Stimulated activated CD4-positive, alpha-beta T cell treated with anti-CD3 and anti-CD28 coated beads, Interleukin-15, amount 100 ng/mL, for 48 hours (primary cell): ENCODE data around the gene ABCD3.

Experiments
- DNase-seq, 2 donors: peaks; one replicate each; pipeline ENCODE4 v3.0.0-alpha.2; 2020; ENCODE audit warnings: low read depth in 2 of 2

The ABCD3 gene

GRCh38 chr1:94527447-94528031, 109.3 kb downstream of the ABCD3 start:
- DNase-seq: no peak

DNA sequence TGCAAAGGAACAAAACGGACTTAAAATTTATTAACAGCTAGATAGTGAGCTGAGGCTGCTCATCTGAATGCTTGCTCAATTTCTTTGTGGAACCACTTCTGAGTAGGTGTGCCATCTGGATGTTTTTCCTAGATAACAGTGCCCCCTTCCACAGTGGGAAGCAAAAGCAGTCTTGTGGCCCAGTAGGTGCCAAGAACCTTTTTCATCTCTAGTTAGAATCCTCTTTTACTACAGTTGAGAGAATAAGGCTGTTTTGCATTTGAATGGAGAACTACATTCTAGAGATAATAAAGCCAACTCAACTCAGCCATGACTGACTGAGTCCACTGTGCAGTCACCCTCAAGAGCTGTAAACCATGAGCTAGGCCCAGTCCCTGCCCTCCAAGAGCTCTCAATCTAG, 110.1 kb downstream of the ABCD3 start:
- DNase-seq: no peak

GRCh38 chr1:94528826-94529225, 110.6 kb downstream of the ABCD3 start:
- no peak for DNase-seq

DNA sequence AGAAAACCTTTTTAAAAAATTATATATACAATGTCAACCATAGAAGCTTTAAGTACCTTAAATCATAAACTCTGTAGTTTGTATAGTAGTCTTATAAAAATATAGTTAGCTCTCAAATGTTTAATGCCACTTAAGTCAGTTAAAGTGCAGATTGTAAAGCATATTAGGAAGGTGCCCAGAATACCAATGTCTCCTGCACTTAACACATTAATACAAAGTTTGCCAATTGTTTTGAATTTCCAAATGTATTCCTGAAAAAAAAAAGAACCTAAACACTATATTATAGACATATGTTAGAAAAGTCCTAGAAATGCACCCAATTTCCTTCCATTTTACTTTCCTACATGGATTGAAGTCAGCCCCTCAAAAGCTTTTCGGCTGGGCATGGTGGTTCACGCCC, 111.2 kb downstream of the ABCD3 start:
- no peak for DNase-seq

DNA sequence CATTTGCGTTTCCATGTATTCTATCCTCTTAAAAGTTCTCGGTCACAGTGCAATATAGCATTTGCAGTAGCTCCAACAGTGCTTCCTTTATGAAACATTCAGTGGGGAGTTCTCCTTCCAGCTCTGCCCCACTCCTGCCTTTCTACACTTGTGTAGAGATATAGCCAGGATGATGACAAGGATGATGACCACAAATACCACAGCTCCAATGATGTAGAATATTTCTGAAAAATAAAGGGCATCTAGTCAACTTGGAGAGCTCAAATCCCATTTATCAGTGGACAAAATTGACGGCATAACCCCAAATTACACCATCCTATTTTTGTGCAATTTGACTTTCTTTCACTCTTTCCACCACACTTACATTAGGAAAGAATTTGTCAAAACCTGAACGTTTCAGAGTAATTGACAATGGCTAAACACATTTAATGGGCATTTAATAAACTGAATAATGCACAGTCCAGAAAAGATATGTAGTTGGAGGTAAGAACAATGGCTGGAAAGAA, 112.2 kb downstream of the ABCD3 start:
- no peak for DNase-seq

GRCh38 chr1:94531664-94532063, 113.5 kb downstream of the ABCD3 start:
- no peak for DNase-seq

GRCh38 chr1:94532077-94532476, 113.9 kb downstream of the ABCD3 start:
- DNase-seq: no peak

DNA sequence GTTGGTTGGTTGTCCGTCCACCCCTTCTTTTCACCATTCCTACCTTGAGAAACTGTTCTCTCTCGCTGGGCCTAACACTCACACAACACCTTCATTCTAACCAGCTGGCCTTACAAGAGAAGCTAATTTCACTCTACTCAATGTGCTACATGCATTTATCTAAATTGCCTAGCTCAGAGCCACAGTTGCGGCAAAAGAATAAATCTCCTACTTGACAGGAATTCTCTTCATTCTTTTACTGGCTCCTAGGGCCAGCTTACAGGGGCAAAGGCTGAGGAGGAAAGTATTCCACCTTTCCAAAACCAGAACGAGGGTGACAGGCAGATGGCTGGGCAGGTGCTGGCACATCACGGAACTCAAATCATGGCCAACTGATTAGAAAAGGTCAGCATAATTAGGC, 116.9 kb downstream of the ABCD3 start:
- no peak for DNase-seq

DNA sequence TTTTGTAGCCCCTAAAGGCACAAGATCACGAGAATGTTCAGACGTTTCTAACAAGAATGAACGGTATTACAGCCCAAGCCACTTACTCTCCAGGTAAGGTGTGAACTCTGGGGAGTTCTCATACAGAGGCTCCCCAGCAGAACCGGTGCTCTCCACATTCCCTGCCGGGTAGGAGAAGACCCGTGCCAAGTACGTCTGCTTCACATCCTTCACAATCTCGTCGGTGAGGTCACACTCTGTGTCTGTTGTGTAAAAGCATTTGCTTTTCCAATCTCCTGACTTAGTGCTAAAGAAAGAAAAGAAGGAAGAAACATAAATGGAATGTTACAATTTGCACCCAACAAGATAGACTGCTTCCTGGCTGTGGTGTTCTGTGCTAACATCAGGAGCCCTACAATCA, 117.7 kb downstream of the ABCD3 start:
- DNase-seq: no peak

DNA sequence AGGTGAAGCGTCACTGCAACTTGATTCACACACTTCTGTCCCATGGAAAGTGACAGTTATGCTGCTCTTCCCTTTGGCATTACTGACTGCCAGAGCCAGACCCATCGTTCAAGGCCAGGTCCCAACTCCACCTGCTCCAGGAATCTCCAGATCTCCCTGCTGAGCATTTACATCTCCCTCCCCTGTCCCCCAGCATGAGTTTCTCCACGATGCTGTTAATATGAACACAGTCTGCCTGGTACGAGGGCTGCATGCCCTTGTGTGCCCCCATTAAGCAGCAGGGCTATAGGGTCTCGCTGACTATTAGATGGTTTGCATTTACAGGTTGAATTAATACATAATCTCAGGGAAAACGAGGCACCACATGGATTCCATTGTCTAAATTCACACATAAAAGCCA, 119.1 kb downstream of the ABCD3 start:
- no peak for DNase-seq

DNA sequence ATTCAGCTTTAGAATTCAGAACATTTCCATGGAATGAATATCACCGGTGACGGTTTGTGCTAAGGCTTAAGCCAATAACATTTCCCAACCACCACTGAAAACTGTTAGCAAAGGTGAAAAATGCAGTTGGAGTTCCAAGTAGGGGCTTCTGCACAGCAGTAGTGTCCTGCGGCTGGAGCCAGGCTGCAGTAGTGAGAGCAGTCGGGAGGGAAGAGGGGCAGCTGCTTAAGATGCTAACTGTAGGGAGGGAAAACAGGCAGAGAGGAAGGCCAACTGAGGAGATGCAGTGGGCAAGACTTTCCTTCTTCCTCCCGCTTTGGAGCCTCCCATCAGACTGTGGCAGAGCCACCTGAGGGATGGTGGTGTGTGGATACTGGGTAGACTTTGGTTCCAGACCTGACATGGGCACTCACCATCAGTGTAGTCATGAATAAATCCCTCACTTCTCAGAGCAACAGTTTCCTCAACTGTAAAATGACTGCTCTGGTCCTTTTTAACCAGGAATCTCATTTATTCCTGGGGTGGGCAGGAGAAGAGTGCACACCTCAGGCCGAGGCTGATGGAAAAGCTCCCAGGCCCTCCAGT, 120.1 kb downstream of the ABCD3 start:
- no peak for DNase-seq

- no peak for DNase-seq
Measured at GRCh38 chr1:94539496-94539895, 121.3 kb downstream of the ABCD3 start.

GRCh38 chr1:94540440-94541245, 122.5 kb downstream of the ABCD3 start:
- no peak for DNase-seq

GRCh38 chr1:94541246-94542087, 123.3 kb downstream of the ABCD3 start, which contains the start of gene F3:
Gene F3 (minus strand): TSS chr1:94541759. CDS start chr1:94541636, 123 bp downstream.
- DNase-seq: peak; percentile 57 to 79

- DNase-seq: no peak
Measured at GRCh38 chr1:94542088-94542870, 124.1 kb downstream of the ABCD3 start.

GRCh38 chr1:94543001-94543400, 124.8 kb downstream of the ABCD3 start:
- DNase-seq: no peak

DNA sequence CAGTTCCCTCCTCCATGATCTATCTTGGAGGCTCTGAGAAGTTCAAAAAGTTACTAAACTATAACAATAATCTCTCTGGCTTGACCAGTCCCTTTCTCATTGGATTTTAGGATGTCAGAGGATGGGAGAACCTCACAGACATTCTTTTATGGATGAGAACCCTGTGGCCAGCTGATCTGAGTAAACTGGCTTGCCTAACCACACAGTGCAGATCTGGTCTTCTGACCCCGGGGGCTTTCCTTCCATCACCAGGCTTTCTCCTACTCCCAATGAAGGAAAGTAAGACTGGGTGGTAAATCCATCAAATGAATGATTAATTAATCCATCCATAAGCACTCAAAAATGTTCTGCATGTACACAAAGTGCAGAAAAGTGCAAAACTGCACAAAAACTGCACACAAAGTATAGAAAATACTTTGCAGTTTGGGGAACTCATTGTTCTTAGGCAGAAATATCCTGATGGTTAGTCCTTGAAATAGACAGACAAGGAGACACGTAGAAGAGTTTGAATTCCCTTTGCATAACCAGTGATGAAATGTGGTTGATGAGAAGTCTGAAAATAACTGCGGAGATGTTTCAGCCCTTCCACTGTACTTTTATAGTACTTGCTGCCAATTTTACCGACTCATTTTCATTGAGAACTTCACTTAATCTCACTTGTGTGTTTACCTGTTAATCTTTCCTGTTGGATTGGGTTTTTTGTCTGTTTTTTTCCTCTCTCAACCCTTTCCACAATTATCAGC, 125.9 kb downstream of the ABCD3 start:
- DNase-seq: no peak

- DNase-seq: no peak
Measured at GRCh38 chr1:94544706-94545490, 126.7 kb downstream of the ABCD3 start.

DNA sequence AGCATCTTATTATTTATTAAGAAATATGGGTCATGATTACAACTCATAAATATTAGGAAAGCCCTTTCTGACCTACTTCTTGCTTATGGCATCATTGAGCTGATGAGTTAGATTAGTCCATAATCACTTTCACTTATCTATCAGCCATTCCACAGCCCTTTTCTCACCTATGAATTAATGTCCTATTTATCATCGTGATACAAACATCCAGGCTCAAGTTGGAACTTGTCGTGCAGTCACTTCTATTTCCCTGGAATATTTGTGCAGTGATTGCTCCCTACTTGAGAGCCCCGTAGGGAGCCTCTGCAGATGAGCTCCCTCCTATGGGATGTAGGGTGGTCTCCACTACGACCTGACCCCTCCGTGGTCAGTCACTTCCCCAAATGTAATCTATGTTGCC, 131.5 kb downstream of the ABCD3 start:
- no peak for DNase-seq

DNA sequence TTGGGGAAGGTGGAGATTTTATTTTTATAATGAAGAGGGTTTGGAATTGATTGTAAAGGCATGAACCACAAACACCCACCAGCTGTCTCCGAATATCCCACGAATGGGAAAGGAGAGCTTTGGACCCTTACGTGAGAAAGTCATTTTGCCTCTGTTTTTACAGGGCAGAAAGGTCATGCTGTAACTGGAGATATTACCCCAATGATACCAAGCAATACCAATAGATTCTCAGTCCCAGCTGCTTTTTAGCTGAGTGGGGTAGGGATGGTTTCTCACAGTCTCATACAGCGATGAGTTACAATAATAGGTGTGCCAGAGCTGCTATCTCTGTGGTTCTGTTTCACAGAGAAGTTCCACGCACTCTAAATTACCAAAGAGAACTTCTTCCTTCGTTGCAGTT, 132.2 kb downstream of the ABCD3 start:
- DNase-seq: no peak
